Measurements from ENCODE around the gene SBF2.

Gene SBF2

DNA sequence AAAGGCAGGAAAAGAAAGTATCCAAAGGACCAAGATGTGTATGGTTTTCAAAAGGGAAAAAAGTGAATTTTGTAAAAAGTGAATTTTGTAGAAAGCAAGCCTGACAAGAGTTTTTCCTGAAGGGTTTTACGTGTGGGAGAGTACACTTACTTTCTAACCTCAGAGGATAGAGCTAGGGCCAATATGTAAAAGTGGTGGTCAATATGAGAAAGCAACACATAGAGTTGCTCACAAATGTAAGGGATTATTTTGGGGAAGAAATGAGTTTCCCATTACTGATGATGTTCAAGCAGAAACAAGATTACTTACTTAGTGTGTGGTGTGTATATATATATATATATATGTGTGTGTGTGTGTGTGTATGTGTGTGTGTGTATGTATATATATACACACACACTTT lies 467.6 kb downstream of the SBF2 start:
- DNase-seq (ENCODE audit: low read depth in 2 of 2) = no peak
- TF ChIP-seq, protein P1, sequence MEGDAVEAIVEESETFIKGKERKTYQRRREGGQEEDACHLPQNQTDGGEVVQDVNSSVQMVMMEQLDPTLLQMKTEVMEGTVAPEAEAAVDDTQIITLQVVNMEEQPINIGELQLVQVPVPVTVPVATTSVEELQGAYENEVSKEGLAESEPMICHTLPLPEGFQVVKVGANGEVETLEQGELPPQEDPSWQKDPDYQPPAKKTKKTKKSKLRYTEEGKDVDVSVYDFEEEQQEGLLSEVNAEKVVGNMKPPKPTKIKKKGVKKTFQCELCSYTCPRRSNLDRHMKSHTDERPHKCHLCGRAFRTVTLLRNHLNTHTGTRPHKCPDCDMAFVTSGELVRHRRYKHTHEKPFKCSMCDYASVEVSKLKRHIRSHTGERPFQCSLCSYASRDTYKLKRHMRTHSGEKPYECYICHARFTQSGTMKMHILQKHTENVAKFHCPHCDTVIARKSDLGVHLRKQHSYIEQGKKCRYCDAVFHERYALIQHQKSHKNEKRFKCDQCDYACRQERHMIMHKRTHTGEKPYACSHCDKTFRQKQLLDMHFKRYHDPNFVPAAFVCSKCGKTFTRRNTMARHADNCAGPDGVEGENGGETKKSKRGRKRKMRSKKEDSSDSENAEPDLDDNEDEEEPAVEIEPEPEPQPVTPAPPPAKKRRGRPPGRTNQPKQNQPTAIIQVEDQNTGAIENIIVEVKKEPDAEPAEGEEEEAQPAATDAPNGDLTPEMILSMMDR (IDR thresholded peaks at IDR 0.05; ENCODE audit: low read depth, low read length) = no peak
- no peak overlapping the region for H3K4me3 ChIP-seq (replicated peaks in 1 of 2; ENCODE audit: low read depth in 2 of 2, low read length in 2 of 2)

GRCh38 chr11:9825895-9826294 lies 468.1 kb downstream of the SBF2 start:
- H3K4me3 ChIP-seq (replicated peaks in 1 of 2; ENCODE audit: low read depth in 2 of 2, low read length in 2 of 2) = no peak overlapping the region
- TF ChIP-seq, protein P1 (IDR thresholded peaks at IDR 0.05; ENCODE audit: low read depth, low read length) = no peak
- no peak for DNase-seq (ENCODE audit: low read depth in 2 of 2)

GRCh38 chr11:9825315-9825714 lies 468.7 kb downstream of the SBF2 start:
- H3K4me3 ChIP-seq (replicated peaks in 1 of 2; ENCODE audit: low read depth in 2 of 2, low read length in 2 of 2) = no peak overlapping the region
- peak; percentile 26 to 86 for DNase-seq (ENCODE audit: low read depth in 2 of 2)
- TF ChIP-seq, protein P1 (IDR thresholded peaks at IDR 0.05; ENCODE audit: low read depth, low read length) = peak; percentile 17

GRCh38 chr11:9823887-9824385 lies 470.1 kb downstream of the SBF2 start:
- no peak overlapping the region for H3K4me3 ChIP-seq (replicated peaks in 1 of 2; ENCODE audit: low read depth in 2 of 2, low read length in 2 of 2)
- DNase-seq (ENCODE audit: low read depth in 2 of 2) = no peak
- TF ChIP-seq, protein P1 (IDR thresholded peaks at IDR 0.05; ENCODE audit: low read depth, low read length) = no peak

DNA sequence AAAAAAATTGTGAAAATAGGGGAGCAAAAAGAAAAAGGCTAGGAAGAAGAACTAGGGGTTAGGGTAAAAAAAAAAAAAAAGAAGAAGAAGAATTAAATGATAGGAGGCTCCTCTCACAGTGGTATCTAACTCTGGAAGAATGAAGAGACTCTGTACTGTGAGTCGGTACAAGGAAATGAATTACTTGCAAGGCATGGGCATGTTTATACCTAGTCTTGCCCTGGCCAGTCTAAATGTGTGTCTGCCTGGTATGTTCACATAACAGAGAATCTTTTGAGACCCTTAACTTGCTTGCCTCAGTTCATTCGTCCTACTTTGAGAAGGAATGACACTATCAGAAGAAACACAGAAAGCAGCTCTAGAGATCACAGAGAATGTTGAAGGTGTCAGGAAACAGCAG lies 470.6 kb downstream of the SBF2 start:
- H3K4me3 ChIP-seq (replicated peaks in 1 of 2; ENCODE audit: low read depth in 2 of 2, low read length in 2 of 2) = no peak overlapping the region
- no peak for DNase-seq (ENCODE audit: low read depth in 2 of 2)
- TF ChIP-seq, protein P1 (IDR thresholded peaks at IDR 0.05; ENCODE audit: low read depth, low read length) = no peak

GRCh38 chr11:9821008-9821752 lies 472.8 kb downstream of the SBF2 start:
- H3K4me3 ChIP-seq (replicated peaks in 1 of 2; ENCODE audit: low read depth in 2 of 2, low read length in 2 of 2) = no peak overlapping the region
- no peak for DNase-seq (ENCODE audit: low read depth in 2 of 2)
- TF ChIP-seq, protein P1 (IDR thresholded peaks at IDR 0.05; ENCODE audit: low read depth, low read length) = no peak

All from cardiac fibroblast (primary cell).